Measurements from ENCODE around the gene APBA2.

GRCh38 chr15:28881600-28881999 lies 4.2 kb upstream of the APBA2 start:
- TF ChIP-seq POLR2AphosphoS5 (IDR thresholded peaks at IDR 0.05) (no peak), CTCF (IDR thresholded peaks at IDR 0.05) (no peak), POLR2A (IDR thresholded peaks at IDR 0.05) (no peak), EP300 (IDR thresholded peaks at IDR 0.05; ENCODE audit: low read depth) (no peak)

All from transverse colon (tissue), 4 donors.